Right ventricle myocardium superior (tissue), 1 donor: ENCODE results near the gene RGS2. TPM values are rescaled to one million over a fixed set of nuclear protein-coding genes. Genes with fewer than 3 reads are reported as not detected.

ENCODE experiments used
- ATAC-seq: fragments of 200-7000 bp; cut with Tn5 transposase; one replicate; pipeline ENCODE4 v1.9.1; 2020; ENCODE audit warnings: mild to moderate bottlenecking; ENCODE audit not compliant: poor library complexity
- DNase-seq: peaks from one replicate; pipeline ENCODE4 v3.0.0-alpha.2; 2020
- intact Hi-C: fragments of 100-400 bp; cut with DNase I; formaldehyde crosslinking; loops from one replicate; pipeline ENCODE4 v1.11.2; 2022
- long read RNA-seq: library from polyadenylated mRNA; unstranded; transcript quantifications from one replicate; pipeline ENCODE4 v2.0.0, GENCODE V29; 2021
- total RNA-seq: library from RNA; stranded (reverse); fragmentation: NEBNext Ultra II Directional; extraction: Animal tissue kit (Norgen Biotek cat#: 25700); gene quantifications from one replicate; pipeline ENCODE4 v1.2.1, GENCODE V29; 2021
- donor health status: DM: no; HTN: yes; CAD: no; lungs with severe emphysema.

The RGS2 gene
- total RNA-seq, result 18.4 TPM
- long read RNA-seq, transcript RGS2-201 (5 exons, 1,354 nt), result major isoform, 8 of 8 reads
- long read RNA-seq, partial matches to known transcripts, result 0 of 8 reads
- long read RNA-seq, other reads (novel, unspliced or antisense), result 0 of 8 reads

GRCh38 chr1:192808518-192809306 is at the start of gene RGS2:
TSS of gene RGS2 (plus strand) at chr1:192809039. CDS start at chr1:192809072, 33 bp downstream.
- DNase-seq (peak; percentile 96), ATAC-seq (peak; percentile 98)
- intact Hi-C loops, result loop anchor here (10.0 kb wide), 2 partner anchors 194 to 216 kb away; no protein-coding TSS in a partner anchor

- DNase-seq (no peak), ATAC-seq (no peak)
- intact Hi-C loops, result no loop called here
These were observed 49.7 kb upstream of the RGS2 start for GRCh38 chr1:192759104-192759503.

GRCh38 chr1:192762265-192762664 is 46.6 kb upstream of the RGS2 start:
- ATAC-seq (no peak), DNase-seq (no peak)
- intact Hi-C loops, result no loop called here

- DNase-seq (no peak), ATAC-seq (no peak)
- intact Hi-C loops, result no loop called here
These were observed 45.6 kb upstream of the RGS2 start for GRCh38 chr1:192763243-192763642.

GRCh38 chr1:192763756-192764155 is 45.1 kb upstream of the RGS2 start:
- ATAC-seq (no peak), DNase-seq (no peak)
- intact Hi-C loops, result no loop called here

GRCh38 chr1:192764675-192765074 is 44.2 kb upstream of the RGS2 start:
- DNase-seq, result no peak
- intact Hi-C loops, result no loop called here
- ATAC-seq, result no peak

- DNase-seq (no peak), ATAC-seq (no peak)
- intact Hi-C loops, result no loop called here
These were observed 42.7 kb upstream of the RGS2 start for GRCh38 chr1:192766009-192766625.

- intact Hi-C loops, result no loop called here
- ATAC-seq, result no peak
- DNase-seq, result no peak
These were observed 42.0 kb upstream of the RGS2 start for GRCh38 chr1:192766876-192767275.

- DNase-seq (no peak), ATAC-seq (peak; percentile 93)
- intact Hi-C loops, result no loop called here
These were observed 41.0 kb upstream of the RGS2 start for GRCh38 chr1:192767798-192768197.

- DNase-seq (no peak), ATAC-seq (peak; percentile 50)
- intact Hi-C loops, result no loop called here
These were observed 40.4 kb upstream of the RGS2 start for GRCh38 chr1:192768463-192768862.

- DNase-seq (no peak), ATAC-seq (peak; percentile 53)
- intact Hi-C loops, result no loop called here
These were observed 37.5 kb upstream of the RGS2 start for GRCh38 chr1:192771341-192771740.

- no peak for DNase-seq
- intact Hi-C loops, result no loop called here
- ATAC-seq, result no peak
These were observed 33.2 kb upstream of the RGS2 start for GRCh38 chr1:192775631-192776030.

- intact Hi-C loops, result no loop called here
- no peak for ATAC-seq
- DNase-seq, result no peak
These were observed 32.6 kb upstream of the RGS2 start for GRCh38 chr1:192776206-192776605.

GRCh38 chr1:192776998-192777397 is 31.8 kb upstream of the RGS2 start:
- intact Hi-C loops, result no loop called here
- no peak for ATAC-seq
- DNase-seq, result no peak

GRCh38 chr1:192783791-192784190 is 25.0 kb upstream of the RGS2 start:
- intact Hi-C loops, result no loop called here
- DNase-seq (no peak), ATAC-seq (no peak)

GRCh38 chr1:192784397-192784796 is 24.4 kb upstream of the RGS2 start:
- intact Hi-C loops, result no loop called here
- ATAC-seq, result no peak
- no peak for DNase-seq

- intact Hi-C loops, result no loop called here
- no peak for DNase-seq
- peak; percentile 20 for ATAC-seq
These were observed 22.3 kb upstream of the RGS2 start for GRCh38 chr1:192786576-192786975.

- intact Hi-C loops, result no loop called here
- peak; percentile 72 for ATAC-seq
- DNase-seq, result no peak
These were observed 20.8 kb upstream of the RGS2 start for GRCh38 chr1:192787914-192788585.

- intact Hi-C loops, result no loop called here
- no peak for DNase-seq
- ATAC-seq, result no peak
These were observed 19.0 kb upstream of the RGS2 start for GRCh38 chr1:192789871-192790270.

- DNase-seq (no peak), ATAC-seq (no peak)
- intact Hi-C loops, result no loop called here
These were observed 16.2 kb upstream of the RGS2 start for GRCh38 chr1:192792628-192793027.
